ENCODE measurements around the gene RASGEF1B.

Gene RASGEF1B

GRCh38 chr4:81471588-81472280 is at the start of gene RASGEF1B:
RASGEF1B (minus strand) TSS chr4:81471907; CDS start chr4:81459508, 12,399 bp downstream.
- peak in 1 of 2 experiments; percentile 66 for DNase-seq

- DNase-seq: no peak
Measured at GRCh38 chr4:81519856-81520255, 48.1 kb upstream of the RASGEF1B start.

DNA sequence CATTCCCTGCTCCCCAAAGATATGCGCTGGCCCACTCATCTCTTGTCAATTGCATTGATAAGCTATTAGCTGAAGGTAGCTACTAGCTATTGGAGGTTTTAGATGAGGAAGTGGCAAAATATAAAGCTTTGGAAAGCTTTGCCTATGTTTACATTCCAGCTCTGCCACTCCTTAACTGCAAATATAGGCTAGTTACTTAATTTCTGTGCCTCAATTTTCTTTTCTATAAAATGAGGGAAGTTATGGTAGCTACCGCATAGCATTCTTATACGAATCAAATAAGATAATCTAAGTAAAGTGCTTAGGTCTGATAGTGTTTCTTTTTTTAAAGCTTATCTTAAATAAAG is 47.7 kb upstream of the RASGEF1B start:
- DNase-seq: no peak

DNA sequence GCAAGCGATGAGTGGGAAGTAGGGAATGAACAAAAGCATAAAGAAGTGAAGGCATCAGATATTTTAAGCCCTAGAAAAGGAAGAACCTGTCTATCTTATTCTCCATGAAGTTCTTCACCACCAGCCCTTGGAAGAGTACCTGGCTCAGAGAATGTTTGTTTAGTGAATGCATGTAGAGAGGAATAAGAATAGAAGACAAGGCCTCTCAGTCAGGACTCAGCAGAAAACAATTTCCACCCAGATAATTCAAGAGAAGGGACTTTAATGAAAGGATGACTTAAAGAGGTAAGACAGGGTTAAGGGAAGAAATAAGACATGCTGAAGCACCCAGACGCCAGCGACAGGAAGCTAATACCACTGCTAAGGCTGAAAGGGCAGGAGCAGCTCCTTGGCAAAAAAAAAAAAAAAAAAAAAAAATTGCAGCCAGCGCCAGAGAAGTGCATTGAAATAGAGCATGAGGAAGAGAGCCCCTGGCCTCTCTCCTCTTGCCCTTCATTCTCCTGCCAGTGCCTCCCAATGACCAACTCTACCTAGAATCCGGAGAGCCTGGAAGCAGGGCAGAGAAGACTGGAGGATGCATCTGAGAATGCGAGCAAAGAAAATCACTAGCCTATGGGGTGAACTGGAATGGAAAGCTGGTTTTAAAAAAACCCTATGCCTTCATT is 47.2 kb upstream of the RASGEF1B start:
- DNase-seq: no peak

DNA sequence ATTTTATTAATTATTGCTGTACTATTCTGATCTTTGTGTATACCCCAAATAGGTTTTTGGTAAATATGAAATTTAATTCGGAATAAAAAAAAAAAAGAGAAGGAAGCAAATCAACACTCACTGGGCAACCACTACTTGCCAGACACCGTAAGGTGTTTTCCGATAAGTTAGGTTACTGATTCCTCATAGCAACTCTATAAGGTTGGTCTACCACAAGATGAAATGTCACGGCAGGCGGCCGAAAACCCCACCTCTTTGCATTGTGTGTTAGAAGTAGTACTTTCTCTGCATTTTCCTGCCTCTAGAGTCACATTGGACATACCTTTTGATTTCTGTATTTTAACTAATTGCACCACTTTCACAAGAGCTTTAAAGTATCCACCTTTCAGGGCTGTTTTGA is 44.5 kb upstream of the RASGEF1B start:
- DNase-seq: no peak

DNA sequence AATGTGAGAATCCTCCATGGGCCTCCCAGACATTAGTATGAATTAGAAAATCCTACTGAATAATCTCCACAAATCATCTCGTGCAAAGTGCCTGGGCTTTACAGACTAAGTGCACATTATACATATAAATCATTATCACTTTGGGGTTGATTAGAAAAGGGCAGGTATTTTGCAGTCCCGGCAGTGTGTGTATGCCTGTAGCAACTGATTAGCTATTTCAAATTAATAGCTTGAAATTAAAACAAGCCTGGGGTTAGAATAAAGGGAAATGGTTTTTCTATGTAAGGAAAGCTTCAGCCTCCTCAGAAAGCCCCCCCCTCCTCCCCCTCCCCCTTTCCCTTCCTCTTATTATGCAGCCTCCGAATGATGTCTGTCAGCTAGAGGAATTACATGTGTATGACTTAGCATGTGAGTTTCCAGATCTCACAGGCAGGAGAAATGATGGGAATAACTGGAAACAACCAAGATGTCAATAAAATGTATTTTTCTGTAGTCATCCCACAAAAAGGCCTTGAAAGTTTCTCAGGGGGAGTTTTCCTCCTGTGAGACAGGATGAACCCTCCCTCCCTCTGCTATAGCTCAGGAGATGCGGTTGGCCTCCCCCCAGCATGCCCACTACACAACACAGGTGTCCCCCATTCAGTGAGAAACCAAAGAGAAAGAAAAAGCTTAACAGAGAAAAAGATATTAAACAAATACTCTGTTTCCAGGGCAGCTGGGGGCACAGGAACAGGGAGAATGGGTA is 41.2 kb upstream of the RASGEF1B start:
- no peak for DNase-seq

DNA sequence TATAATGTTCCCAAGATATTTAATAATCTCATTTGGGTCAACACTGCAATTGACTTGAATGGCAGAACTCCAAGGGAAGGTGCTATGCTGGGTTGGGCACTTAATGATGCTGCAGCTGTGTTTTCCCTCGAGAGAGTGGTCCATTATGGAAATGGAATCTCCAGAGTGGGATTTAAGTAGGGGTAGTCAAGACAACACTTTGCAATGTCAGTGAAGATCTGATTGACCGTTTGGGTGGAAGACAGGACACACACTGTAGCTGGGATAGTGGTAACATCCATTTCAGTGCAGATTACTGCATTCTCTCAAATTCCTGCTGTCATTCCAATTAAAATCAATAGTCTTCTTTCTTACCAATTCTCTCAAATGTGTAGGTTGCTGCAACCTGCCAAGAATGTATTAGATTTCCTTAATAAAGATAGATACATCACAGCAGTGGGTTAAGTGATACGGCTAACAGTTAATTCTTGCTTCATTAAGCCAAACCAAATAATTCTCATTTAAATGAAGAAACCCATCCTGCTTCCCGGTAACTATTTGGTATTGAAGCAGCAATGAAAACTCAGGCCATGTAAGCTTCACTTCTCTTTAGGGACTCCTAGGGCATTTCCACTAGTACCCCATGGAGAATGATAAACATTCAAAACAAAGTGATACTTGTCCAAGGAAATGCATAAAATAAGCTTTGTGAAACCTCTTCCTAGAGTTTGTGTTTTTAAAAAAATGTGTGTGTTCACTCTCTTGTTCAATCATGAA is 40.5 kb upstream of the RASGEF1B start:
- no peak for DNase-seq

DNA sequence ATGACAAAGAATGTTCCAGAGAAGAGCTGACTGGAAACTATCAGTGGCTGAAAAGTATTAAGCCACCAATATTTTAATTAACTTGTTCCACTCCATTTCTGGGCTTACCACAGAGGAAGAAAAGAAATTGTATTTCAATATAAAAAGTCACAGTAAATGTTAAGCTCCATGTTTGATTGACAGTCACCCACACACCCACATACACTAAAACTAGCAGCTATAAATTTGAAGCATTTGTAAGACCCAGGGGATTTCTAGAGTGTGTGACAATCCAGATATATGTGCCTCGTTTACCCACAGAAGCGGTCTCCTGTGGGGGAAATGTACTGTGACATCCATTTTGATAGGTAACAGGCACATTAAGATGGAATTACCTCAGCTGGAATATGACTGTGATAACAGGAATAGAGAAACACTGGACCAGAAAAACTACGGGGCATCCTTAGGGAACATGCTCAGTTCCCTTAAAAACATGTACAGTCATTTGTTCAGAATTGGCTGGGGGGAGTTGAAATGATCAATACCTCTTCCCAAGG is 39.0 kb upstream of the RASGEF1B start:
- DNase-seq: no peak

- no peak for DNase-seq
Measured at GRCh38 chr4:81509822-81510221, 38.1 kb upstream of the RASGEF1B start.

DNA sequence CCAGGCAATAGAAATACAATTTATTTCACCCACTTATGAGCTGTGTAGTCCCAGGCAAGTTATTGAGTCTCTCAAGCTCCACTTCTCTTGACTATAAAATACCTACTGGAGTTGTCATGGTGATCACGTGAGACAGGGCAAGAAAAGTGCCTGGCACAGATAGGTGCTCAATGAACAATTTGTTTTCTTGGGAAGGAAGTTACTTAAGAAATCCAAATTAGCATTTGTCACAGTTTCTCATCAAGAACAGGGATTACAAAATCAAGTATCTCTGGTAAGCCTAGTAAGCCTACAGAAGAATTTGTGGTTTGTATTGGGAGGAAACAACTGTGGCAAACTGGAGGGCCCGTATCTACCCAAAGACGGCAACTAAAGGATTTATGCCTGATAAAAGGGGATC is 37.5 kb upstream of the RASGEF1B start:
- DNase-seq: no peak

DNA sequence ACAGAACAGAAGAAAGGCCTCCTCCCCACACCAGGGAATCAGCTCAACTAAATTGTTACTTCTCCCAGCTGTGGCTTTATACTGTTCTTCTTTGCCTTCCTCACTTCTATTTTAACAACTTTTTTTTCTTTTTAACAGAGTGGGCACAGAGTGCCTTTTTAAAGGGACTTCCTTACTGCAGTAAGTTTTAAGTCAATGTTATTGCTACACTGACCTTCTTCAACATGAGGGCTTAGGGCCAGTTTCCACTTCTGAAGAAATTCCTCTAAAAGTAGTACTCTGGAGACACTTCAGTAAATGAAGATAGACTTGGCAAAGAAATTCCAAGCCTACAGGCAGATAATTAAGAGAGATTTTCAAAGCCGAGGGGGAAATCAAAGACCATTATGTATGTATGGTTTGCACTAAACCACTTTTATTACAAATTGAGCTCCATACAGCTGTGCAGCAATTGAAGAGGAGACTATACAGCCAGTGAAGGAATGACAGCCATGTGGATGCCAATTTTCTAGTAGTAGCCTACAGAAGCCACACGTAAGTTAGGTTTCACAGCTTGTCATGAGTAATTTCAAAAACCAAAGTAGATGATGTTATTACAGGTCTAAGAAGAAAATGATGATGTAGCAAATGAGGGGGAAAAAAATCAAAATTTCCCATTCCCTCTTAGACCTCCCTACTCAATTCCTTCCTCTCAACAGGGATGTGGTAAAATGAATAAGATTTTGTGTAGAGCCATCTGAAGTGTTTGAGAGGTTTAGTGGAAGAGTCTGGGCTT is 36.9 kb upstream of the RASGEF1B start:
- no peak for DNase-seq

- no peak for DNase-seq
Measured at GRCh38 chr4:81507530-81507929, 35.8 kb upstream of the RASGEF1B start.

DNA sequence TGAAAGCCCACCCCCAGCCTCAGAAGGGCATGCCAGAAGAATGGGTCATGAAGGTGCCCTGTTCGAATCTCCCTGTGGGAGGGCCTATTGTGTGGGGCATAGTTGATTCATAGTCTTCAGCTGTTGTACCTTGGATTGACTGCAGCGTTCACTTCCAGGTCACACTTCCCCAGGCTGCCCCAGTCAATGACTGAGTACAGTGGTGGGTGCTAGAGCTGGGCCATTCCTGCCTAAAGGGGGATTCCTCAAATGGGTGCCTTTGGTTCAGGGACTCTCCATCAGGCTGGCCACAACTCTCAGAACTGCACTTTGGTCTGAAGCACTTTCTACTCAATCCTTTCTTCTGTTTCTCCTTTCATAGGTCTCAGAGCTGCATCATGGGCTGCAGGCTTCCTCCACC is 35.0 kb upstream of the RASGEF1B start:
- no peak for DNase-seq

DNA sequence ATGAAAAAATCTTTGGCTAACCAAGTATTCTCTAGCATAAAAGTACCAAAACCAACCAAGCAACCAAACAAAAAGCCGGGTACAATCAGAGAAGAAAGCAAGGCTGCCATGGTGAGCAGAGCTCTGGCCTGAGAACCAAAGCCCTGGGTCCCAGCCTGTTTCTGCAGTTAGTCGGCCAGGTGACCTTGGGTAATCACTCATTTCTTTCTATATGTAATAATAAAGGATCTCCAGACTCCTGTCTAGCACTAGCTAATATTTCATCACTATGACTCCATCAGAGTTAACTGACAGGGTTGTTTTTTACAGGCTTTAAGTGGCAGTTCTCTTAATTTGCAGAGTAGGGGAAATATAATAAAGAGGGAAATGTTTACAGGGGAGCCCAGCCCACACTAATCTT is 34.0 kb upstream of the RASGEF1B start:
- DNase-seq: no peak

GRCh38 chr4:81505004-81505598 is 33.4 kb upstream of the RASGEF1B start:
- no peak for DNase-seq

DNA sequence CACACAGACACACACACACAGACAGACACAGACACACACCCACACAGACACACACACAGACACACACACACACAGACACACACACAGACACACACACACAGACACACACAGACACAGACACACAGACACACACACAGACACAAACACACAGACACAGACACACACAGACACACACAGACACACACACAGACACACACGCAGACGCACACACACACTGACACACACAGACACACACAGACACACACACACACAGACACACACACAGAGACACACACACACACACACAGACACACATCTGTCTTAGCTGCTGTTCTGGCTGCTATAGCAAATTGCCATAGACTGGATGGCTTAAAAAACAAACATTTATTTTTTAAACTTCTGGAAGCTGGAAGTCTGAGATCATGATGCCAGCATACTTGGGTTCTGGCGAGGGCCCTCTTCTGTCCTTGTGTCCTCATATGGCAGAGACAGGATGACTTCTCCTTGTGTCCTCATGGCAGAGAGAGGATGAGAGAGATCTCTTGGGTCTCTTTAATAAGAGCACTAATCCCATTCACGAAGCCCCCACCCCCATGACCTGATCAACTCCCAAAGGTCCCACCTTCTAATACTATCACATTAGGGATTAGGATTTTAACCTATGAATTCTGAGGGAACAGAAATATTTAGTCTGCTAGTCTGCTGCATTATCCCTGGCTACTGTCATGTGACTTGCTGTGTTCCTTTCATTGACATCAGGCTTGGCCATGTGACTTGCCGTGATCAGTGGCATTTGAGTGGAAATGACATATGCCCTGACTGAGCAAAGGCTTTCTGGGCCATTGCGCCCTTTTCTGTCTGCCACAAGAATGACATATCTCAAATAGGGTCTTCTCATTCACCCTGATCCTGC is 32.7 kb upstream of the RASGEF1B start:
- no peak for DNase-seq

GRCh38 chr4:81503586-81503985 is 31.9 kb upstream of the RASGEF1B start:
- DNase-seq: peak; percentile 67 to 81

DNA sequence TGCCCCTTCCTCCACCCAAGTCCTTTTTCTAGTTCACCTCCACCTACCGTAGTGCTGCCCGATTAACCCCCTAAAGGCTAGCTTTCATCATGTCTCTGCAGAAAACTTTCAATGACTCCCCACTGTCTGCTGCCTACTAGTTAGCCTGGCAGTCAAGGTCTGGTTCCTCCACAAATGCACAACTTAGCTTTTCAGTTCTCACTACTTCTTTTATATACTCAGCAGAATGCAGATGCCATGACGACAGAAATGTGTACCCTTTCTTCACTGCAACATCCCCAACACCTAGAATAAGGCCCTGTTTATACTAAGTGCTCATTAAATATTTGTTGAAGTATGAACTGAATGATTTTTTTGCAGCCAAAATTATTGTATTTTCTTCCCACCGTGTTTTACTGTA is 30.9 kb upstream of the RASGEF1B start:
- no peak for DNase-seq

DNA sequence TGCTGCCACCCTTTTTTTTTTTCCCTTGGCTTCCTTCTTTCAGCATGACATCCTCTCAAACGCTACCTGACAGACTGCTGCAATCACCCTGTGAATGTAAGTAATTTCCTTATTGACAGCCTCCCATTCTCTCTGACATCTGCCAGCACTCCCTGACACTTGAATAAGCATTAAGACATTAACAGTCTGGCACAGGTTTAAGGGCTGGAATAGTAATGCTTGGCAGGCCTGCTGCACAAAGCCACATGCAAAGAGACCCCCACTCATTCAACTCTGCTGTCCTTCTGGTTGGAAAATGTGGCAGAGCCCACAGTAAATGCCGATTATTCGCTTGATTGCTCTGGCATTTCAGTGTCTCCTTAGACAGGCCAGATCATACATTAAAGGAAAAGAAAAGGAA is 28.1 kb upstream of the RASGEF1B start:
- DNase-seq: peak; percentile 66 to 92

- DNase-seq: no peak
Measured at GRCh38 chr4:81498551-81499099, 26.9 kb upstream of the RASGEF1B start.
